ENCODE data around the gene TSC2. TPM values are rescaled to one million over a fixed set of nuclear protein-coding genes. Genes with fewer than 3 reads are reported as not detected.

TSC2 gene
- total RNA-seq, 1 donor = 78.9 TPM

DNA sequence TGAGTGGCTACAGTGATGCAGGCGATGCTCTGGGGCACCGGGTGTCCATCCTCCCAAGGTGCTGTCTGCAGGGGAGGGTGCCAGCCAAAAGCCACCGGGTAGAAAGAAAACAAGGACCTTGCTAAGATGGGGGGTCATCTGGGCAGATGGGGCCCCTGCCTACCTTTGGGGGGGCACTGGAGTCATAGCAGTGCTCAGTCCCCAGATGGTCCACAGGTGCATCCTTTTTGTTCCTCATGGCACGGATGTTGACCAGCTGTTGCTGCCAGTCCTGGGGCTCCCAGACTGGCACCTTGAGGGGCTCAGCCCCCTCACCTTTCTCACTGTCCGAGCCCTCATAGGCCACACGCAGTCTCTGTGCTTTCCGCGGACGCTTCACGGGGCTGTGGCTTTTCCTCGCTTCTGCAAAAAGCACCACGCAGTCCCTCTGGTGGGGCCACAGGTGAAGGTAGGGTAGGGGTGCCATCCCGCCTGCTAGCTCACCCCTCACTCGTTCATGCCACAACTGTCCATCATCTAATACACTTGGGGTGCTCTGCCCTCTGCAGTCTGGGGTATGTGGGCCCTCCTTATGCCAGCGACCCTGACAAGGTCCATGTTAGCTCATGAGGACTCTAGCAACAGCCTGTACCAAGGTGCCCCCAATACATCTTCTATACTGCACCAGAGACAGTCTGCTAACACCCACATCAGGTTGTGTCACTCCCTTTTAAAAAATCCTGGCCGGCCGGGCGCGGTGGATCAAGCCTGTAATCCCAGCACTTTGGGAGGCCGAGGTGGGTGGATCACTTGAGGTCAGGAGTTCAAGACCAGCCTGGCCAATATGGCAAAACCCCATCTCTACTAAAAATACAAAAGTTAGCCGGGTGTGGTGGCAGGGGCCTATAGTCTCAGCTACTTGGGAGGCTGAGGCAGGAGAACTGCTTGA is 1.6 kb upstream of the TSC2 start:
- Histone ChIP-seq H3K9me3 (ENCODE audit: low read depth, low read length) (no peaks in the 10 kb centered on the region), H3K27ac (ENCODE audit: low read depth, low read length) (no peak overlapping the region), H3K4me3 (ENCODE audit: insufficient read depth, low read length) (no peak overlapping the region), H2AFZ (ENCODE audit: low read length) (no peak overlapping the region), H4K20me1 (ENCODE audit: insufficient read depth, low read length) (no peaks in the 10 kb centered on the region), H3K36me3 (ENCODE audit: insufficient read depth, low read length) (peaks cover 6% of the 10 kb centered on the region), H3K4me2 (ENCODE audit: insufficient read depth, low read length) (peak overlapping the region; percentile 90), H3K79me2 (ENCODE audit: insufficient read depth, low read length) (peaks cover 29% of the 10 kb centered on the region), H3K27me3 (ENCODE audit: insufficient read depth, low read length) (no peaks in the 10 kb centered on the region), H3K4me1 (ENCODE audit: insufficient read depth, low read length) (peaks cover 13% of the 10 kb centered on the region)
- TF ChIP-seq, protein P1, sequence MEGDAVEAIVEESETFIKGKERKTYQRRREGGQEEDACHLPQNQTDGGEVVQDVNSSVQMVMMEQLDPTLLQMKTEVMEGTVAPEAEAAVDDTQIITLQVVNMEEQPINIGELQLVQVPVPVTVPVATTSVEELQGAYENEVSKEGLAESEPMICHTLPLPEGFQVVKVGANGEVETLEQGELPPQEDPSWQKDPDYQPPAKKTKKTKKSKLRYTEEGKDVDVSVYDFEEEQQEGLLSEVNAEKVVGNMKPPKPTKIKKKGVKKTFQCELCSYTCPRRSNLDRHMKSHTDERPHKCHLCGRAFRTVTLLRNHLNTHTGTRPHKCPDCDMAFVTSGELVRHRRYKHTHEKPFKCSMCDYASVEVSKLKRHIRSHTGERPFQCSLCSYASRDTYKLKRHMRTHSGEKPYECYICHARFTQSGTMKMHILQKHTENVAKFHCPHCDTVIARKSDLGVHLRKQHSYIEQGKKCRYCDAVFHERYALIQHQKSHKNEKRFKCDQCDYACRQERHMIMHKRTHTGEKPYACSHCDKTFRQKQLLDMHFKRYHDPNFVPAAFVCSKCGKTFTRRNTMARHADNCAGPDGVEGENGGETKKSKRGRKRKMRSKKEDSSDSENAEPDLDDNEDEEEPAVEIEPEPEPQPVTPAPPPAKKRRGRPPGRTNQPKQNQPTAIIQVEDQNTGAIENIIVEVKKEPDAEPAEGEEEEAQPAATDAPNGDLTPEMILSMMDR (IDR thresholded peaks at IDR 0.05; ENCODE audit: extremely low read depth, low read depth, low read length) = no peak
- no peak for DNase-seq (ENCODE audit: insufficient read length, low spot score, missing footprints)

DNA sequence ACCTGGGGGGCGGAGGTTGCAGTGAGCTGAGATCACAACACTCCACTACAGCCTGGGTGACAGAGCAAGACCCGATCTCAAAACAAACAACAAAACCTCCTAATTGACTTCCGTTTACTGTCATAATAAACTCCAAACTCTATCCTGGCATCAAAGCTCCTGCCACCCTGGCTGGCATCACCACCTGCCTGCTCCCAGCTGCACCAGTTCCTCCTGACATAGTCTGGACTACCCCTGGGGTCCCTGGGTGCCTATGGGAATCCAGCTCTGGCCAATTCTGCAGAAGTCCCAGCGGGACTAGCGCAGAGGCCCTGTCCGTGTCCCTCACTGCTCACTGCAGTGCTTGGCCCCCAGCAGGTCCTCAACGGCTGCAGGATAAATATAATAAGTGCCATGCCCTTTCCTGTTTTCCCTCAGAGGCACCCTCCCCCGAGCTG is 874 bp upstream of the TSC2 start:
- Histone ChIP-seq H4K20me1 (ENCODE audit: insufficient read depth, low read length) (no peaks in the 10 kb centered on the region), H3K27ac (ENCODE audit: low read depth, low read length) (peak overlapping the region; percentile 7), H3K79me2 (ENCODE audit: insufficient read depth, low read length) (peaks cover 32% of the 10 kb centered on the region), H3K4me2 (ENCODE audit: insufficient read depth, low read length) (peak overlapping the region; percentile 90), H2AFZ (ENCODE audit: low read length) (peak overlapping the region; percentile 74), H3K36me3 (ENCODE audit: insufficient read depth, low read length) (peaks cover 11% of the 10 kb centered on the region), H3K4me3 (ENCODE audit: insufficient read depth, low read length) (peak overlapping the region; percentile 91), H3K27me3 (ENCODE audit: insufficient read depth, low read length) (no peaks in the 10 kb centered on the region), H3K9me3 (ENCODE audit: low read depth, low read length) (no peaks in the 10 kb centered on the region), H3K4me1 (ENCODE audit: insufficient read depth, low read length) (peaks cover 13% of the 10 kb centered on the region)
- no peak for DNase-seq (ENCODE audit: insufficient read length, low spot score, missing footprints)
- TF ChIP-seq, protein P1 (IDR thresholded peaks at IDR 0.05; ENCODE audit: extremely low read depth, low read depth, low read length) = no peak

DNA sequence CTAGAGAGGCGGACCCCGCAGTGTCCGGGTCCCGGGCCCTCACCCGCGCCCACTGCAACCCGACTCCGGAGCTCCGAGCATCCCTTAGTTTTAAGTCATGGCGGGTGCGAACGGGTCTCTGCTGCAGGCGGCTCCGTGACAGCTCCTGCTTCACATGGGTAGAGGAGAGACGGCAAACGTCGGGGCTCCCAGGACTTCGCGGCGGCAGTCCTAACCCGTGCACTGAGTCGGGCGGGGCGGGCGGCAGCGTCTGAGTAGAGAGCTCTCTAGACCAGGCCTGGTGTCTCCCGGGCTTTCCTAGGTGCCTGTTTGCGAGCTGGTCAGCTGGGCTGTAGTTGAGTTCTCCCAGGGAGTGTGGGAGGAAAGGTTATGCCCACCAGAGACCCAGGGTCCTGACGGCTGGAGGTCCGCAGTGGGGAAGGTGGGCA is 345 bp downstream of the TSC2 start:
- no peaks in the 10 kb centered on the region for H3K9me3 ChIP-seq (ENCODE audit: low read depth, low read length)
- peaks cover 22% of the 10 kb centered on the region for H3K36me3 ChIP-seq (ENCODE audit: insufficient read depth, low read length)
- peaks cover 36% of the 10 kb centered on the region for H3K79me2 ChIP-seq (ENCODE audit: insufficient read depth, low read length)
- H3K27me3 ChIP-seq (ENCODE audit: insufficient read depth, low read length) = no peaks in the 10 kb centered on the region
- peak overlapping the region; percentile 91 for H3K4me3 ChIP-seq (ENCODE audit: insufficient read depth, low read length)
- H3K4me1 ChIP-seq (ENCODE audit: insufficient read depth, low read length) = peaks cover 13% of the 10 kb centered on the region
- H3K4me2 ChIP-seq (ENCODE audit: insufficient read depth, low read length) = peak overlapping the region; percentile 90
- TF ChIP-seq, protein P1 (IDR thresholded peaks at IDR 0.05; ENCODE audit: extremely low read depth, low read depth, low read length) = no peak
- no peak for DNase-seq (ENCODE audit: insufficient read length, low spot score, missing footprints)
- H2AFZ ChIP-seq (ENCODE audit: low read length) = peak overlapping the region; percentile 81
- peaks cover 1% of the 10 kb centered on the region for H4K20me1 ChIP-seq (ENCODE audit: insufficient read depth, low read length)
- H3K27ac ChIP-seq (ENCODE audit: low read depth, low read length) = peak overlapping the region; percentile 21

DNA sequence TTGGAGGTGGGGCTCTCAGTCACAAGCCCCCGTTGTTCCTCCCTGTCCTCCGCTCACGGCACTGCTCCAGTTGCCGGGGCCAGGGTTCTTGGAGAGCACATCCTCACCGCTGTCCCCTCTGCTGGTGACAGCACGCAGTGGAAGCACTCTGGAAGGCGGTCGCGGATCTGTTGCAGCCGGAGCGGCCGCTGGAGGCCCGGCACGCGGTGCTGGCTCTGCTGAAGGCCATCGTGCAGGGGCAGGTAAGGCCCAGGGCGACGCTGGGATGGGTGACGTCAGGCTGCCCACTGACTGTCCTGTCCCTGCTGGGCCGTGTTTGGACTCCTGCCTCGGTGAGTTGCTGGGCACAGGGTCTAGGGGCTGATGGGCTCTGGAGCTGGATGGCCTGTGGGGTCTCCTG is 5.4 kb downstream of the TSC2 start:
- peaks cover 16% of the 10 kb centered on the region for H4K20me1 ChIP-seq (ENCODE audit: insufficient read depth, low read length)
- H3K4me1 ChIP-seq (ENCODE audit: insufficient read depth, low read length) = peaks cover 6% of the 10 kb centered on the region
- peaks cover 38% of the 10 kb centered on the region for H3K36me3 ChIP-seq (ENCODE audit: insufficient read depth, low read length)
- no peak overlapping the region for H3K4me2 ChIP-seq (ENCODE audit: insufficient read depth, low read length)
- no peaks in the 10 kb centered on the region for H3K9me3 ChIP-seq (ENCODE audit: low read depth, low read length)
- no peaks in the 10 kb centered on the region for H3K27me3 ChIP-seq (ENCODE audit: insufficient read depth, low read length)
- no peak for DNase-seq (ENCODE audit: insufficient read length, low spot score, missing footprints)
- TF ChIP-seq, protein P1 (IDR thresholded peaks at IDR 0.05; ENCODE audit: extremely low read depth, low read depth, low read length) = no peak
- H3K27ac ChIP-seq (ENCODE audit: low read depth, low read length) = no peak overlapping the region
- peaks cover 29% of the 10 kb centered on the region for H3K79me2 ChIP-seq (ENCODE audit: insufficient read depth, low read length)
- H3K4me3 ChIP-seq (ENCODE audit: insufficient read depth, low read length) = no peak overlapping the region
- H2AFZ ChIP-seq (ENCODE audit: low read length) = no peak overlapping the region

All from osteoblast (primary cell).